Mononuclear cell (primary cell): ENCODE measurements around the gene RGR. TPM values are rescaled to one million over a fixed set of nuclear protein-coding genes. Genes with fewer than 3 reads are reported as not detected.
"Not testable (repeated sequence)": the region's sequence is repeated elsewhere in the genome, so short reads cannot be mapped to it uniquely, and the experiment has no call there.

Source experiments
- H3K27me3 ChIP-seq: 2 replicates; pipeline ENCODE4 v1.6.0; 2011; ENCODE audit warnings: low read length, control low read depth; ENCODE audit not compliant: insufficient read depth
- H3K4me1 ChIP-seq: 2 replicates; pipeline ENCODE4 v1.5.1; 2011; ENCODE audit warnings: mild to moderate bottlenecking, low read length, control low read depth; ENCODE audit not compliant: insufficient read depth
- H3K4me3 ChIP-seq: 2 replicates; pipeline ENCODE4 v1.5.1; 2011; ENCODE audit warnings: mild to moderate bottlenecking, low read length, moderate library complexity
- H3K9me3 ChIP-seq: 2 replicates; pipeline ENCODE4 v1.5.1; 2011; ENCODE audit warnings: low read depth, mild to moderate bottlenecking, control low read depth, low read length
- total RNA-seq: library from RNA; depleted of rRNA; stranded (reverse); fragments of >200 nt; gene quantifications from one replicate; pipeline ENCODE4 v1.2.3, GENCODE V29; 2012

Gene RGR
- total RNA-seq, 1 donor = not detected

- H3K4me3 ChIP-seq = no peak overlapping the region
- peaks cover 5% of the 10 kb centered on the region for H3K27me3 ChIP-seq
- H3K9me3 ChIP-seq = no peaks in the 10 kb centered on the region
- H3K4me1 ChIP-seq = no peaks in the 10 kb centered on the region
Measured at GRCh38 chr10:84261236-84261915, 16.5 kb downstream of the RGR start.

- H3K4me1 ChIP-seq = no peaks in the 10 kb centered on the region
- H3K9me3 ChIP-seq = no peaks in the 10 kb centered on the region
- no peak overlapping the region for H3K4me3 ChIP-seq
- peaks cover 5% of the 10 kb centered on the region for H3K27me3 ChIP-seq
Measured at GRCh38 chr10:84262190-84262956, 17.5 kb downstream of the RGR start.

- no peaks in the 10 kb centered on the region for H3K4me1 ChIP-seq
- no peaks in the 10 kb centered on the region for H3K9me3 ChIP-seq
- H3K27me3 ChIP-seq = peaks cover 5% of the 10 kb centered on the region
- no peak overlapping the region for H3K4me3 ChIP-seq
Measured at GRCh38 chr10:84263716-84264115, 18.9 kb downstream of the RGR start.

- H3K4me1 ChIP-seq = no peaks in the 10 kb centered on the region
- H3K27me3 ChIP-seq = peaks cover 8% of the 10 kb centered on the region
- no peak overlapping the region for H3K4me3 ChIP-seq
- H3K9me3 ChIP-seq = no peaks in the 10 kb centered on the region
Measured at GRCh38 chr10:84264611-84265141, 19.8 kb downstream of the RGR start.

- Histone ChIP-seq H3K4me1 (no peaks in the 10 kb centered on the region), H3K4me3 (no peak overlapping the region)
Measured at GRCh38 chr10:84265418-84265817, 20.6 kb downstream of the RGR start.

GRCh38 chr10:84267503-84268126 is 22.8 kb downstream of the RGR start:
- H3K27me3 ChIP-seq = peaks cover 11% of the 10 kb centered on the region
- H3K4me3 ChIP-seq = no peak overlapping the region
- H3K9me3 ChIP-seq = no peaks in the 10 kb centered on the region
- H3K4me1 ChIP-seq = no peaks in the 10 kb centered on the region

More at GRCh38 chr10:84265418-84265817, 20.6 kb downstream of the RGR start:
- Histone ChIP-seq H3K27me3 (peaks cover 8% of the 10 kb centered on the region), H3K9me3 (no peaks in the 10 kb centered on the region)

GRCh38 chr10:84269162-84269561 is 24.3 kb downstream of the RGR start:
- Histone ChIP-seq H3K4me1 (no peaks in the 10 kb centered on the region), H3K4me3 (no peak overlapping the region), H3K9me3 (no peaks in the 10 kb centered on the region), H3K27me3 (peaks cover 7% of the 10 kb centered on the region)

- no peaks in the 10 kb centered on the region for H3K4me1 ChIP-seq
Measured at GRCh38 chr10:84269773-84270172, 24.9 kb downstream of the RGR start.

GRCh38 chr10:84270708-84271107 is 25.9 kb downstream of the RGR start:
- Histone ChIP-seq H3K4me3 (no peak overlapping the region), H3K27me3 (peaks cover 11% of the 10 kb centered on the region), H3K4me1 (no peaks in the 10 kb centered on the region), H3K9me3 (no peaks in the 10 kb centered on the region)

More at GRCh38 chr10:84269773-84270172, 24.9 kb downstream of the RGR start:
- peaks cover 7% of the 10 kb centered on the region for H3K27me3 ChIP-seq
- H3K9me3 ChIP-seq = no peaks in the 10 kb centered on the region
- H3K4me3 ChIP-seq = no peak overlapping the region

GRCh38 chr10:84279876-84280475 is 35.1 kb downstream of the RGR start:
- not testable (repeated sequence) for H3K27me3 ChIP-seq, H3K4me3 ChIP-seq, H3K9me3 ChIP-seq, H3K4me1 ChIP-seq

GRCh38 chr10:84286695-84287094 is 41.8 kb downstream of the RGR start:
- H3K4me3 ChIP-seq = no peak overlapping the region
- H3K4me1 ChIP-seq = no peaks in the 10 kb centered on the region
- no peaks in the 10 kb centered on the region for H3K27me3 ChIP-seq
- no peaks in the 10 kb centered on the region for H3K9me3 ChIP-seq

GRCh38 chr10:84288151-84288550 is 43.3 kb downstream of the RGR start:
- no peaks in the 10 kb centered on the region for H3K9me3 ChIP-seq
- no peak overlapping the region for H3K4me3 ChIP-seq
- H3K27me3 ChIP-seq = no peaks in the 10 kb centered on the region
- no peaks in the 10 kb centered on the region for H3K4me1 ChIP-seq

- no peak overlapping the region for H3K4me3 ChIP-seq
- no peaks in the 10 kb centered on the region for H3K9me3 ChIP-seq
- H3K4me1 ChIP-seq = no peaks in the 10 kb centered on the region
- no peaks in the 10 kb centered on the region for H3K27me3 ChIP-seq
Measured at GRCh38 chr10:84289521-84290200, 44.8 kb downstream of the RGR start.

GRCh38 chr10:84290235-84290634 is 45.4 kb downstream of the RGR start:
- Histone ChIP-seq H3K27me3 (no peaks in the 10 kb centered on the region), H3K4me3 (no peak overlapping the region), H3K4me1 (no peaks in the 10 kb centered on the region), H3K9me3 (no peaks in the 10 kb centered on the region)
